Epithelial cell of esophagus (primary cell): Measurements from ENCODE around the gene COG5.

Source experiments
- DNase-seq: peaks from one replicate; pipeline ENCODE4 v3.0.0; 2010; ENCODE audit warnings: low read depth
- H3K4me3 ChIP-seq: 2 replicates; pipeline ENCODE4 v1.5.1; 2011; ENCODE audit warnings: mild to moderate bottlenecking, low read length, control low read depth
- TF ChIP-seq, protein P1 (sequence below): IDR thresholded peaks from 2 replicates; pipeline ENCODE4 v1.5.1; 2011; ENCODE audit warnings: low read depth, mild to moderate bottlenecking, low read length, control low read depth, inconsistent platforms; ENCODE audit not compliant: insufficient read depth; ENCODE audit errors: missing control alignments

Gene COG5

DNA sequence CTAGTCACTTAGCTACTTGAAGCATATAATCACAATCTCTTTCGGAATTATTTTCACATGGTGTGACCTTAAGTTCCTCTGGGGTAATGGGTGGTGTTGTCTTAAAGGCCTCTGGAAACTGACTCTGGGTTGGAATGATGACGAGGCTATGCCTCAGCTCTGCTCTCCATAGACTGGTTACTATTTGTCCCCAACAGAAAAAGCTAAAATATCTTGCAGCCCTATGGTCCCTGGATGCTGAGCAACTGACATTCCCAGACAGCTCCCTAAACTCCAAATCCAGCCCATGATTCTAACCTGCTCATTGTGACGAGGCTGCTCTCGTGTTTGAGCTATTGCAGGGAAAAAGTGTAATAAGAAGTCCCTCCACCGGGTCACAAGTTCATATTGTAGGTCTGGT is 343.4 kb downstream of the COG5 start:
- no peak overlapping the region for H3K4me3 ChIP-seq
- DNase-seq = no peak
- TF ChIP-seq, protein P1, sequence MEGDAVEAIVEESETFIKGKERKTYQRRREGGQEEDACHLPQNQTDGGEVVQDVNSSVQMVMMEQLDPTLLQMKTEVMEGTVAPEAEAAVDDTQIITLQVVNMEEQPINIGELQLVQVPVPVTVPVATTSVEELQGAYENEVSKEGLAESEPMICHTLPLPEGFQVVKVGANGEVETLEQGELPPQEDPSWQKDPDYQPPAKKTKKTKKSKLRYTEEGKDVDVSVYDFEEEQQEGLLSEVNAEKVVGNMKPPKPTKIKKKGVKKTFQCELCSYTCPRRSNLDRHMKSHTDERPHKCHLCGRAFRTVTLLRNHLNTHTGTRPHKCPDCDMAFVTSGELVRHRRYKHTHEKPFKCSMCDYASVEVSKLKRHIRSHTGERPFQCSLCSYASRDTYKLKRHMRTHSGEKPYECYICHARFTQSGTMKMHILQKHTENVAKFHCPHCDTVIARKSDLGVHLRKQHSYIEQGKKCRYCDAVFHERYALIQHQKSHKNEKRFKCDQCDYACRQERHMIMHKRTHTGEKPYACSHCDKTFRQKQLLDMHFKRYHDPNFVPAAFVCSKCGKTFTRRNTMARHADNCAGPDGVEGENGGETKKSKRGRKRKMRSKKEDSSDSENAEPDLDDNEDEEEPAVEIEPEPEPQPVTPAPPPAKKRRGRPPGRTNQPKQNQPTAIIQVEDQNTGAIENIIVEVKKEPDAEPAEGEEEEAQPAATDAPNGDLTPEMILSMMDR = no peak

DNA sequence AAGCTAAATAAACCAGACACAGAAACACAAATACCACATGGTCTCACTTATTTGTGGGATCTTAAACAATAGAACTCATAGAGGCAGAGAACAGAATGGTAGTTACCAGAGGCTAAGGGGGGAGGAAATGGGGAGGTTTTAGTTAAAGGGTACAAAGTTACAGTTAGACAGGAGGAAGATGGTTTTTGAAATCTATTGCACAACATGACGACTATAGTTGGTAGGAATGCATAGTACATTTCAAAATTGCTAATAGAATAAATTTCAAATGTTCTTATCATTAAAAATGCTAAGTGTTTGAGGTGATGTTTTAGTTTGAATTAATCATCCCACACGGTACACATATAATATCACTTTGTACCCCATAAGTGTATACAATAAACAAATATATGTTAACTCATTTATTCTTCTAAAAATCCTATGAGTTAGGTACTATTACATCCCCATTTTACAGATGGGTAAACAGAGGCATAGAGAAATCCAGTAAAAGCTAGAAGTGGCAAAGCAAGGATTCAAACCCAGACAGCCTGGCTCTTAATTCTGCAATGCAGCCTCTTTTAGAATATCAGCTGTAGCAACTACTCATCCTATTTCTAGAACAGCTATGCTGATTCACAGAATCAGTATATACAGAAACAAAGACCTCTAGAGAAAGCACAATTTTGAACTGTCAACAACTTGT is 344.0 kb downstream of the COG5 start:
- H3K4me3 ChIP-seq = no peak overlapping the region
- TF ChIP-seq, protein P1 = no peak
- DNase-seq = no peak

DNA sequence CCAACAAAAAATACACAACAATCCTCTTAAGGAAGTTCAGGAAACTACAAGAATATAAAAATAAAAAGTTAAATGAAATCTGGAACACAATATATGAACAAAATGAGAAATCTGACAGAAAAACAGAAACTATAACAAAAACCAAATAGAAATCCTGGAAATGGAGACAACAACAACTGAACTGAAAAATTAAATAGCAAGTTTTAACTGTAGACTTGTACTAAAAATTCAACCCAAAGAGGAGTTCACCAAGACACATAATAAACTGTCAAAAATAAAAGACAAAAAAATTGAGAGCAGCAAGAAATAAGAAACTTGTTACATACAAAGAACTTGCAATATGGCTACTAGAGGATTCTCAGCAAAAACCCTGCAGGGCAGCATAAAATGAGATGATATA is 349.8 kb downstream of the COG5 start:
- H3K4me3 ChIP-seq = no peak overlapping the region
- DNase-seq = no peak
- TF ChIP-seq, protein P1 = no peak

DNA sequence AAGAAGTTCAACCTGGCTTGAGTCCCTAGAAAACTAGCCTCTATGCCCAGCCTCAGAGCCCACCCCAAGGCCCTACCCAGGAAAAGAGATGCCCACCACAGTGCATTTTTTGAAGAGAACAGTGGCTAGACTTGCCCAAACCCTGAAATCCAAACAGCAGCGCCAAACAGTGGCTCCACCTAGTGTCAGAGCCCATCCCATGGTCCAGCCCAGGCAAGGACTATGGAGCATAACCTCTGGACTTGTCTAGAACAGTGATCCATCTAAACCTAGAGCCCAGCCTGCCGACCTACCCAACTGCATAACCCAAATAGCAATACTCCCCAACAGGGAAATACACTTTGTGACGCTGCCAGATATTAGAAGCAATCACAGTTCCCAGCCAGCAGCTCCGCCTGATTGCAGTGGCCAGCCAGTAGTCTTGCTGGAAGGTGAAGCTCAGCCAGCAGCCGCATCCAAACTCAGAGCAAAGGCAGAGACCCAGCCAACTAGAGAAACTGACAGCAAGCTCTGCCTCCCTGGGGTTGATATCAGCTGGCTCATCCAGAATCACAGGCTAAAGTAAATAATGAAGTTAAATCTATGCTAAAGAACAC is 350.4 kb downstream of the COG5 start:
- TF ChIP-seq, protein P1 = peak; percentile 5
- H3K4me3 ChIP-seq = no peak overlapping the region
- DNase-seq = no peak

DNA sequence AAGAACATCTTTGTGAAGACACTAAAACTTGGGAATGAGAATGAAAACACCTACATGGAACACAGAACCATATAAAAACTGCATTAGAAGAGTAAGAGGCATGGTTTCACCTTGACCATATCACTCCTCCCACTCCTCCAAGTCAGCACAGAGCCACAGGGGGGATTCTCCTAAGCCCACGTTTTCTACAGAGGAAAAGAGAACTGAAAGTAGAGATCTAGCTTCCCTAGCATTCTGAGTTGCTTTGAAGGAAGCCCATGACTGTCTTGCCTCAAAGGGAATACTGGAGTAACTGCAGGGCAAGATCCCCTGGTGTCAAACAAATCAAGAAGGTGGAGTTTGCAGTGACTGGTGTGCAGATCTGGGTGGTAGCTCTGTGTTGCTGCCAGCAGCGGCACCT is 351.0 kb downstream of the COG5 start:
- no peak overlapping the region for H3K4me3 ChIP-seq
- TF ChIP-seq, protein P1 = no peak
- no peak for DNase-seq

DNA sequence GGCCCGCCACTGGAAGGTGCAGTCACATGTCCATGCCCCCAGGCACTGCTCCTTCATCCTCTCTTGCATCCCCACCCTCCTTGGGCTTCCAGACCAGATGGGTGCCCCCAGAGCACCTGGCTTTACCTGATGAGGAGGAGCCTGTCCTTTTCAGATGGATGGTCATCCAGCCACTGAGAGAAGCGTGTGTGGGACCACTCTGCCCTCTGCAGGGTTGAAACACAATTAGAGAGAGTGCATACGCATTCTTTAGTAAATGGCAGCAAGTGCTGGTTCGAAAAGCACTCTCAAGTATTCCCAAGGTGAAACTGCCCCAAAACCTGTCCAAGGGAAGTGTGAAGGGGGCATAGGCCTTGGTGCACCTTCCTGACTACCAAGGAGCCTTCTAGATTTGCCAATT is 353.3 kb downstream of the COG5 start:
- H3K4me3 ChIP-seq = no peak overlapping the region
- DNase-seq = no peak
- TF ChIP-seq, protein P1 = no peak

DNA sequence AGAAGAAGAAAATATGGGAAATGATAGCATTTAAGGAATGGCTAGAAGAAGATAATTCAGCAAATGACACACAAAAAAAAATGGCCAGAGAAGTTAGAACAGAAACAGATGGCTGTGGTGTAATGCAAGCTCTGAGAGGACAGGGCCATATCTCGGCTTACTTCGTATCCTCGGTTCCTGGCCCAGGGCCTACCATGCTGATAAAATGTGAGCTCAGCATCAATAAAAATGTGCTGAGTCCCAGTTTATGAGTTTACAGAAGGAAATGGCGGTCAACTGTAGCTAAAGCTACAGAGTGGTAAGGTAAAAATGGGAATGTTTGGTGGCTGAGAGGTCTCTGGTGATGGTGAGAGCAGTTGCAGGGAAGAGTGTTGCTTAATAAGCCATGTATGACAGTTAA is 354.2 kb downstream of the COG5 start:
- TF ChIP-seq, protein P1 = no peak
- no peak for DNase-seq
- H3K4me3 ChIP-seq = no peak overlapping the region
